Osteoblast (primary cell): ENCODE data around the gene MEG3. TPM values are rescaled to one million over a fixed set of nuclear protein-coding genes. Genes with fewer than 3 reads are reported as not detected.
A peak's percentile ranks its signal among the peaks of the same experiment; 100 is the strongest.

ENCODE experiments used
- DNase-seq: peaks from one replicate; pipeline ENCODE4 v3.0.0; 2011; ENCODE audit warnings: low spot score, mixed read lengths; ENCODE audit not compliant: insufficient read length; ENCODE audit errors: missing footprints
- H2AFZ ChIP-seq: 2 replicates; pipeline ENCODE4 v1.6.0; 2011; ENCODE audit warnings: mild to moderate bottlenecking, low read length
- H3K27ac ChIP-seq: 2 replicates; pipeline ENCODE4 v1.5.1; 2011; ENCODE audit warnings: mild to moderate bottlenecking, low read depth, low read length, moderate library complexity
- H3K27me3 ChIP-seq: 2 replicates; pipeline ENCODE4 v1.6.0; 2012; ENCODE audit warnings: mild to moderate bottlenecking, control low read depth, inconsistent platforms, low read length, moderate library complexity; ENCODE audit not compliant: insufficient read depth
- H3K36me3 ChIP-seq: 2 replicates; pipeline ENCODE4 v1.5.1; 2011; ENCODE audit warnings: mild to moderate bottlenecking, low read length, control low read depth, moderate library complexity; ENCODE audit not compliant: insufficient read depth
- H3K4me1 ChIP-seq: 2 replicates; pipeline ENCODE4 v1.5.1; 2011; ENCODE audit warnings: mild to moderate bottlenecking, low read length, control low read depth, moderate library complexity; ENCODE audit not compliant: insufficient read depth
- H3K4me2 ChIP-seq: 2 replicates; pipeline ENCODE4 v1.6.0; 2011; ENCODE audit warnings: mild to moderate bottlenecking, low read length; ENCODE audit not compliant: insufficient read depth
- H3K4me3 ChIP-seq: fragments of 200-600 bp; sonication (generic); 3 replicates; pipeline ENCODE4 v1.5.1; 2012; ENCODE audit warnings: mild to moderate bottlenecking, low read length, inconsistent platforms; ENCODE audit not compliant: insufficient read depth
- H3K79me2 ChIP-seq: 2 replicates; pipeline ENCODE4 v1.6.0; 2012; ENCODE audit warnings: mild to moderate bottlenecking, low read length, control low read depth, inconsistent platforms; ENCODE audit not compliant: insufficient read depth
- H3K9me3 ChIP-seq: 2 replicates; pipeline ENCODE4 v1.5.1; 2011; ENCODE audit warnings: low read depth, low read length, control low read depth
- H4K20me1 ChIP-seq: 2 replicates; pipeline ENCODE4 v1.6.0; 2012; ENCODE audit warnings: mild to moderate bottlenecking, low read length, control low read depth; ENCODE audit not compliant: insufficient read depth
- total RNA-seq: library from RNA; depleted of rRNA; stranded (reverse); fragments of >200 nt; gene quantifications from 2 replicates; pipeline ENCODE4 v1.2.3, GENCODE V29; 2012
- TF ChIP-seq, protein P1 (sequence below): IDR thresholded peaks from 2 replicates; pipeline ENCODE4 v1.5.1; 2011; ENCODE audit warnings: mild to moderate bottlenecking, low read depth, low read length, moderate library complexity; ENCODE audit errors: extremely low read depth

Gene MEG3
- total RNA-seq, 1 donor: 200 TPM

DNA sequence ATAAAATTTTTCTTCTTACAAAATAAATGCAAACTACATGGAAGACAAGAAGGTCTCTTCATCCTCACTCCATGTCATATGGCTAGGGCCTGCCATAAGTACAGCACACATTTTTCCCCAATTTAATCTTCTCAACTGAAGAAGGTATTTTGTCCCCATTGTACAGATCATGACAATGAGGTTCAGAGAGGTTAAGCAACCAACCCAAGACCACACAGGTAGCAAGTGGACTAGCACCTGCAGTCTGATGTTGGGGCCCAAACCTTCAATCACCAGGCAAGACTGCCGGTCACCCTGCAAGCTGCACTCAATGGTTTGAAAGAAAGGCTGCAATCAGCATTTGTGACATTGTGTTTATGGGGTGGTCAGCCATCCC lies 6.5 kb upstream of the MEG3 start:
- Histone ChIP-seq H3K4me2 (no peak overlapping the region), H2AFZ (no peak overlapping the region), H3K27ac (no peak overlapping the region), H3K36me3 (no peaks in the 10 kb centered on the region), H3K4me3 (no peak overlapping the region), H4K20me1 (no peaks in the 10 kb centered on the region), H3K4me1 (peaks cover 7% of the 10 kb centered on the region), H3K27me3 (peaks cover 11% of the 10 kb centered on the region), H3K9me3 (no peaks in the 10 kb centered on the region), H3K79me2 (no peaks in the 10 kb centered on the region)
- TF ChIP-seq, protein P1, sequence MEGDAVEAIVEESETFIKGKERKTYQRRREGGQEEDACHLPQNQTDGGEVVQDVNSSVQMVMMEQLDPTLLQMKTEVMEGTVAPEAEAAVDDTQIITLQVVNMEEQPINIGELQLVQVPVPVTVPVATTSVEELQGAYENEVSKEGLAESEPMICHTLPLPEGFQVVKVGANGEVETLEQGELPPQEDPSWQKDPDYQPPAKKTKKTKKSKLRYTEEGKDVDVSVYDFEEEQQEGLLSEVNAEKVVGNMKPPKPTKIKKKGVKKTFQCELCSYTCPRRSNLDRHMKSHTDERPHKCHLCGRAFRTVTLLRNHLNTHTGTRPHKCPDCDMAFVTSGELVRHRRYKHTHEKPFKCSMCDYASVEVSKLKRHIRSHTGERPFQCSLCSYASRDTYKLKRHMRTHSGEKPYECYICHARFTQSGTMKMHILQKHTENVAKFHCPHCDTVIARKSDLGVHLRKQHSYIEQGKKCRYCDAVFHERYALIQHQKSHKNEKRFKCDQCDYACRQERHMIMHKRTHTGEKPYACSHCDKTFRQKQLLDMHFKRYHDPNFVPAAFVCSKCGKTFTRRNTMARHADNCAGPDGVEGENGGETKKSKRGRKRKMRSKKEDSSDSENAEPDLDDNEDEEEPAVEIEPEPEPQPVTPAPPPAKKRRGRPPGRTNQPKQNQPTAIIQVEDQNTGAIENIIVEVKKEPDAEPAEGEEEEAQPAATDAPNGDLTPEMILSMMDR: no peak
- DNase-seq: peak; percentile 46

DNA sequence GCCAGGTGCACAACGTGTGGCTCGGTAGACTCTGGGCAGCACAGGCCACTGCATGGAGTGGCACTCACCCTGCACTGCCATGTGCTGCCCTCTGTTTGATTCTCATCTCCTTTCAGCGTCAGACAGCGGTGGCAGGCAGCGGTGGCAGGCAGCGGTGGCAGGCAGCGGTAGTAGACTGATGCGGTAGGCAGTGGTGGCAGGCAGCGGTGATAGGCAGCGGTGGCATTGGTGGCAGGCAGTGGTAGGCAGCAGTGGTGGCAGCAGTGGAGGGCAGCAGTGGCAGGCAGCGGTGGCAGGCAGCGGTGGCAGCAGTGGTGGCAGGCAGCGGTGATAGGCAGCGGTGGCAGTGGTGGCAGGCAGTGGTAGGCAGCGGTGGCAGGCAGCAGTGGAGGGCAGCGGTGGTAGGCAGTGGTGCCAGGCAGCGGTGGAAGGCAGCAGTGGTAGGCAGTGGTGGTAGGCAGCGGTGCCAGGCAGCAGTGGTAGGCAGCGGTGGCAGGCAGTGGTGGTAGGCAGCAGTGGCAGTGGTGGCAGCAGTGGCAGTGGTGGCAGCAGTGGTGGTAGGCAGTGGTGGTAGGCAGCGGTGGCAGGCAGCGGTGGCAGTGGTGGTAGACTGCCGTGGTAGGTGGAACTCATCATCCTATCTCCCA lies 6.0 kb upstream of the MEG3 start:
- H3K4me3 ChIP-seq: no peak overlapping the region
- DNase-seq: peak; percentile 25

DNA sequence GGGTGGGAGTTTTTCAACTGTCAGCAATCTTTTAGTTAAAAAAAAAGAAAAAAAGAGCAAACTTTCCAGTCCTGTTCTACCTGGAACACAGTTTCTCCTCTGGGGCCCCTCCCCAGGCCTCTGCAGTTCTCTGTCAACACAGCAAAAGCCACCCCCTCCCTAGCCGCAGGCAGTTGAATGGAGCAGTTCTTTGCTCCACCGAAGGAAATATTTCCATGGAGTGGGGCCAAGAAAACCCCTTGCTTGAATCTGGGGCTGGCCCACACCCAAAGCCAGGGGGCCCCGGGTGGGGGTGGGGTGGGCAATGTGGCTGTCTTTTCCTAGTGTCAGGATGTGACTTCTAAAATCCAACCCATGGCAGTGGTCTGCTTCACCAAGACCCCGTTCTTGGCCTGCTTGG lies 5.0 kb upstream of the MEG3 start:
- Histone ChIP-seq H3K27ac (no peak overlapping the region), H4K20me1 (no peaks in the 10 kb centered on the region), H3K9me3 (no peaks in the 10 kb centered on the region), H3K79me2 (no peaks in the 10 kb centered on the region), H3K36me3 (no peaks in the 10 kb centered on the region), H3K4me2 (no peak overlapping the region), H3K27me3 (peaks cover 13% of the 10 kb centered on the region), H3K4me1 (peaks cover 5% of the 10 kb centered on the region), H2AFZ (no peak overlapping the region), H3K4me3 (no peak overlapping the region)
- TF ChIP-seq, protein P1: no peak
- DNase-seq: peak; percentile 35

More for the DNA sequence above, 6.0 kb upstream of the MEG3 start:
- H3K4me1 ChIP-seq: peaks cover 7% of the 10 kb centered on the region
- H3K27ac ChIP-seq: no peak overlapping the region
- no peaks in the 10 kb centered on the region for H3K9me3 ChIP-seq
- no peaks in the 10 kb centered on the region for H4K20me1 ChIP-seq
- H3K27me3 ChIP-seq: peaks cover 12% of the 10 kb centered on the region
- TF ChIP-seq, protein P1: no peak
- H3K79me2 ChIP-seq: no peaks in the 10 kb centered on the region
- no peaks in the 10 kb centered on the region for H3K36me3 ChIP-seq
- H2AFZ ChIP-seq: no peak overlapping the region
- H3K4me2 ChIP-seq: no peak overlapping the region

DNA sequence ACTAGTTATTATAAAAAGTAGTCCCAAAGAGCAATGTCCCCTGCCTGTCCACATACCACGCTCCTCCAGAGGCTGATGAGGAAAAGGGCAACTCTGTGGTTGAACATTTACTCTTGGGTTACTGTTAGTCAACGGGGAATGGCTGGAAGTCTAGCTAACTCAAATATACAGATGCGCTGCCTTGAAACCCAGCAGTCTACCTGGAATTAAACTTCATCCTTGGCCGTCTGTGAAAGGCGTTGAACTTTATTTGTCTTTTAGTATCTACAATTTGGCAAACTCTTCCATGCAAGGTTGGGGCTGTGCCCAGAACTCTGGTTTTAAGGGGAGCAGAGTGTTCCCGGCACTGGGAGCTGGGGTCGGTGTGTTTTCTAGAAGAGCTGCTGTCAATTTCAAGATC lies 3.9 kb upstream of the MEG3 start:
- TF ChIP-seq, protein P1: no peak
- H3K4me3 ChIP-seq: no peak overlapping the region

More for the DNA sequence above, 3.9 kb upstream of the MEG3 start:
- H3K9me3 ChIP-seq: no peaks in the 10 kb centered on the region
- DNase-seq: peak; percentile 32
- peaks cover 13% of the 10 kb centered on the region for H3K27me3 ChIP-seq
- H4K20me1 ChIP-seq: no peaks in the 10 kb centered on the region
- H3K36me3 ChIP-seq: no peaks in the 10 kb centered on the region
- no peak overlapping the region for H3K4me2 ChIP-seq
- H3K4me1 ChIP-seq: no peaks in the 10 kb centered on the region
- no peak overlapping the region for H2AFZ ChIP-seq
- H3K79me2 ChIP-seq: peaks cover 10% of the 10 kb centered on the region
- H3K27ac ChIP-seq: no peak overlapping the region
